Metanephros (tissue), 1 donor: Measurements from ENCODE around the gene RIMBP2. TPM values are rescaled to one million over a fixed set of nuclear protein-coding genes. Genes with fewer than 3 reads are reported as not detected.

ENCODE experiments used
- total RNA-seq: library from RNA; depleted of rRNA; stranded (reverse); fragments of >200 nt; gene quantifications from one replicate; pipeline ENCODE4 v1.2.3, GENCODE V29; 2014

RIMBP2 gene, protein sequence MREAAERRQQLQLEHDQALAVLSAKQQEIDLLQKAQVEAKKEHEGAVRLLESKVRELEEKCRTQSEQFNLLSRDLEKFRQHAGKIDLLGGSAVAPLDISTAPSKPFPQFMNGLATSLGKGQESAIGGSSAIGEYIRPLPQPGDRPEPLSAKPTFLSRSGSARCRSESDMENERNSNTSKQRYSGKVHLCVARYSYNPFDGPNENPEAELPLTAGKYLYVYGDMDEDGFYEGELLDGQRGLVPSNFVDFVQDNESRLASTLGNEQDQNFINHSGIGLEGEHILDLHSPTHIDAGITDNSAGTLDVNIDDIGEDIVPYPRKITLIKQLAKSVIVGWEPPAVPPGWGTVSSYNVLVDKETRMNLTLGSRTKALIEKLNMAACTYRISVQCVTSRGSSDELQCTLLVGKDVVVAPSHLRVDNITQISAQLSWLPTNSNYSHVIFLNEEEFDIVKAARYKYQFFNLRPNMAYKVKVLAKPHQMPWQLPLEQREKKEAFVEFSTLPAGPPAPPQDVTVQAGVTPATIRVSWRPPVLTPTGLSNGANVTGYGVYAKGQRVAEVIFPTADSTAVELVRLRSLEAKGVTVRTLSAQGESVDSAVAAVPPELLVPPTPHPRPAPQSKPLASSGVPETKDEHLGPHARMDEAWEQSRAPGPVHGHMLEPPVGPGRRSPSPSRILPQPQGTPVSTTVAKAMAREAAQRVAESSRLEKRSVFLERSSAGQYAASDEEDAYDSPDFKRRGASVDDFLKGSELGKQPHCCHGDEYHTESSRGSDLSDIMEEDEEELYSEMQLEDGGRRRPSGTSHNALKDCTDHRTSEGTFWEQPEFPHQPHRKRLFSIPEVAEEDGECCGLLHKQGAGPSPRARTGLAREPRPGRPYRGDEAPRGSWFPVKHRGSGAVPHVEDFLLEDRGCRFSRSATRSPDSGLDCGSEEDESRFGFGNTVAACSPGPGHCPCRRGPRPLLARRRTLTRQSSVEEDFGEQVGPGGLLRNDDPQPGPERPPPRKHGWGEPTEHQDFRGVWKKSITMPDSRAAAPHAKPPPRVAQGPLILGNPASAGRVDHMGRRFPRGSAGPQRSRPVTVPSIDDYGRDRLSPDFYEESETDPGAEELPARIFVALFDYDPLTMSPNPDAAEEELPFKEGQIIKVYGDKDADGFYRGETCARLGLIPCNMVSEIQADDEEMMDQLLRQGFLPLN (N-terminal part only)
- 21.4 TPM for total RNA-seq

DNA sequence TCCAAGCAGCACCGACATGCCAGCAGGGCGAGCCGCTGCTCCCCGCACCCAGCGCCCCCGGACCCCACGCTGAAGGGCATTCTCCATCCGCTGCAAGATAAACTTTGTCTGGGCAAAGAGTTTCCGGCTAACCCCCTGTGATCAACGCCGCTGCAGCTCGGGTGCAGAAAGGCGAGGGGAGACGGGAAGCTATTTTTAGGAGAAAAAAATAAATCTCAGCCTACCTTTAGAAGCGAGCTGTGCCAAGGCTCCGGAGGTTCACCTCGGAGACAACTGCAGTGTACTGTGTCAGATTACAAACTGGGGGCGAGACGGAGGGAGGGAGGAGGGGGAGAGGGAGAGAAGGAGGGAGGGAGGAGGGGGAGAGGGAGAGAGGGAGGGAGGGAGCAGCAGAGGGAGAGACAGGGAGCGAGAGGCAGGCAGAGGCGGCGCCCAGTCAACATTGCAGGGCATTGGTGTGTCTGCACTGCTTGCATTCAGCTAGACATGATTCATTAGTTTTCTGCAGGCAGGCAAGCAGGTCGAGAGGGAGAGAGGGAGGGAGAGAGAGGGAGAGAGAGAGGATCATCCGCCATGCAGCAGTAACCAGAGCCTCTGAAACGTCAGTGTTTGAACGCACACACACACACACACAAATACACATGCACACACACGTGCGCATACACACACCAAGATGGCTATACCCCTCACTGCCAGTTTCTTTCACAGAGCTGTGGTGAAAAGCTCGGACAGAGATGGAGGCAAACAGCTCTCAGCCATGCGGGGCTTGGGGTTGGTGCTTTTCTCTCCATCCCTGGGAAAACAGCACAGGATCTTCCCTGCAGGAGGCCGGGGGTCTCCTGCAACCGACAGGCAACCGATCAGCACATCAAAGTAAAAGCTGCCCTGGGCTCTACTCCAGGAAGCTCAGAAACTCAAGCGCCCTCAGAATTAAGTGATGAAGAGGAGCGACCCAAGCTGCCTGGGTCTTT lies at the start of gene RIMBP2:
Gene RIMBP2, minus strand, starts transcription at position 302 of the 971 bp plus-strand sequence. CDS start 237,286 bp downstream, outside the sequence.

Other genes starting within 250 kb of the RIMBP2 start
- gene STX2, start 123.0 kb upstream of the RIMBP2 start, total RNA-seq, result 16.2 TPM
- gene RAN, start 155.8 kb upstream of the RIMBP2 start, total RNA-seq, result 155 TPM
- 16.8 TPM for gene ADGRD1, start 237.6 kb upstream of the RIMBP2 start, total RNA-seq